ENCODE data around the gene EMC9. TPM values are rescaled to one million over a fixed set of nuclear protein-coding genes. Genes with fewer than 3 reads are reported as not detected.

The EMC9 gene
- total RNA-seq, 1 donor, result 9.9 TPM

- DNase-seq (ENCODE audit: low read depth), result peak; percentile 90
- H3K4me3 ChIP-seq (ENCODE audit: low read depth, low read length), result peak within 1 kb of the TSS; percentile 68
- TF ChIP-seq CTCF (IDR thresholded peaks at IDR 0.05; ENCODE audit: insufficient read depth, low read depth, low read length), result no peak
Measured at GRCh38 chr14:24135834-24136683, 5.3 kb downstream of the EMC9 start, which contains the start of gene PSME1. TSS of gene PSME1 (plus strand) at chr14:24136194. CDS start at chr14:24136263, 69 bp downstream.

- H3K4me3 ChIP-seq (ENCODE audit: low read depth, low read length), result peak overlapping the region; percentile 68
- no peak for TF ChIP-seq CTCF (IDR thresholded peaks at IDR 0.05; ENCODE audit: insufficient read depth, low read depth, low read length)
- DNase-seq (ENCODE audit: low read depth), result no peak
Measured at GRCh38 chr14:24135584-24135833, 5.9 kb downstream of the EMC9 start.

- no peak for DNase-seq (ENCODE audit: low read depth)
Measured at GRCh38 chr14:24133735-24134134, 7.7 kb downstream of the EMC9 start.

GRCh38 chr14:24132976-24133375 is 8.4 kb downstream of the EMC9 start:
- DNase-seq (ENCODE audit: low read depth), result no peak
- no peak for TF ChIP-seq CTCF (IDR thresholded peaks at IDR 0.05; ENCODE audit: insufficient read depth, low read depth, low read length)
- H3K4me3 ChIP-seq (ENCODE audit: low read depth, low read length), result no peak overlapping the region

More at GRCh38 chr14:24133735-24134134, 7.7 kb downstream of the EMC9 start:
- TF ChIP-seq CTCF (IDR thresholded peaks at IDR 0.05; ENCODE audit: insufficient read depth, low read depth, low read length), result no peak
- no peak overlapping the region for H3K4me3 ChIP-seq (ENCODE audit: low read depth, low read length)

DNA sequence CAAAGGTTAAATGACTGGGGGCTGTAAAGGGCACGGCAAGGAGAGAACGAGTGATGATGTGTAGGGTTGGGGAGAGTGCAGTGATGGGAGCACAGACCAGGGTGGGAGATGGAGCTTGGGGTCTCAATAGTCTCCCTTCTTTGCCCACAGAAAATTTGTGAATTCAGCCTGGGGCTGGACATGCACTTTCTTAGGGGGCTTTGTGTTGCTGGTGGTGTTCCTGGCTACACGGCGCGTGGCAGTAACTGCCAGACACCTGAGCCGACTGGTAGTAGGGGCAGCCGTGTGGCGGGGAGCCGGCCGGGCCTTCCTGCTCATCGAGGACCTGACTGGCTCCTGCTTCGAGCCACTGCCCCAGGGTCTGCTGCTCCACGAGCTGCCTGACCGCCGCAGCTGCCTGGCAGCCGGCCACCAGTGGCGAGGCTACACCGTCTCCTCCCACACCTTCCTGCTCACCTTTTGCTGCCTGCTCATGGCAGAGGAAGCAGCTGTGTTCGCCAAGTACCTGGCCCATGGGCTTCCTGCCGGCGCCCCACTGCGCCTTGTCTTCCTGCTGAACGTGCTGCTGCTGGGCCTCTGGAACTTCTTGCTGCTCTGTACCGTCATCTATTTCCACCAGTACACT is 9.2 kb downstream of the EMC9 start:
- DNase-seq (ENCODE audit: low read depth), result no peak
- no peak overlapping the region for H3K4me3 ChIP-seq (ENCODE audit: low read depth, low read length)
- TF ChIP-seq CTCF (IDR thresholded peaks at IDR 0.05; ENCODE audit: insufficient read depth, low read depth, low read length), result no peak

DNA sequence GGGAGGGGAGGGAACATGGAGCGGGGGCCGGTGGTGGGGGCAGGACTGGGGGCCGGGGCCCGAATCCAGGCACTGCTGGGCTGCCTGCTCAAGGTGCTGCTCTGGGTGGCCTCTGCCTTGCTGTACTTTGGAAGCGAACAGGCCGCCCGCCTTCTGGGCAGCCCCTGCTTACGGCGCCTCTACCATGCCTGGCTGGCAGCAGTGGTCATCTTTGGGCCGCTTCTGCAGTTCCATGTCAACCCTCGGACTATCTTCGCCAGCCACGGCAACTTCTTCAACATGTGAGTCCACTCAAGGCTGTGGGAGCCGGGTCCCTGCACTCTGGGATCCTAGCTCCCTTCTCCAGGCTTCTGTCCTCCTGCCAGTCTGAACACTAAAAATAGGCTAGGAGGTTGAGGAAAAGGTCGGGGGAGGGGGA is 9.8 kb downstream of the EMC9 start:
- no peak overlapping the region for H3K4me3 ChIP-seq (ENCODE audit: low read depth, low read length)
- no peak for DNase-seq (ENCODE audit: low read depth)
- no peak for TF ChIP-seq CTCF (IDR thresholded peaks at IDR 0.05; ENCODE audit: insufficient read depth, low read depth, low read length)
